Endothelial cell of umbilical vein (primary cell): ENCODE data around the gene RASAL1. TPM values are rescaled to one million over a fixed set of nuclear protein-coding genes. Genes with fewer than 3 reads are reported as not detected.

ENCODE experiments used
- BruUV-seq: library from RNA; stranded (reverse); fragments of 400-500 nt; replicated peaks from 2 replicates; lab custom pipeline; 2021; lab: Mats Ljungman, UMichigan
- CTCF ChIA-PET: fragments of 300-600, 350-600 bp; sonication (Branson Sonifier 250); formaldehyde crosslinking; loops from one replicate; lab custom pipeline; 2021; ENCODE audit warnings: antibody characterized with exemption, inconsistent platforms; lab: Charles Lee
- POLR2A ChIA-PET: fragments of 300-600, 350-600 bp; sonication (Branson Sonifier 250); formaldehyde crosslinking; loops from one replicate; lab custom pipeline; 2021; ENCODE audit warnings: antibody characterized with exemption, inconsistent platforms; lab: Charles Lee
- DNase-seq: peaks from one replicate; pipeline ENCODE4 v3.0.0-alpha.2; 2011; ENCODE audit warnings: low read depth, low spot score
- FAIRE-seq: peaks from 2 replicates; lab custom pipeline; 2011; peaks lifted over from hg19 to GRCh38; lab: Jason Lieb, UNC
- H2AFZ ChIP-seq: 2 replicates; pipeline ENCODE4 v1.6.0; 2012; ENCODE audit warnings: low read depth, low read length, control low read depth, inconsistent platforms
- H3K27ac ChIP-seq: 2 replicates; pipeline ENCODE4 v1.5.1; 2011; ENCODE audit warnings: low read depth, mild to moderate bottlenecking, control low read depth, low read length, moderate library complexity; ENCODE audit not compliant: insufficient read depth
- H3K27me3 ChIP-seq, 2 experiments: 2 replicates each; pipeline versions ENCODE4 v1.6.0 to v1.6.1; 2011; ENCODE audit warnings: low read length in 2 of 2, mixed read lengths in 1 of 2; ENCODE audit not compliant: control insufficient read depth in 2 of 2, insufficient read depth in 2 of 2
- H3K36me3 ChIP-seq, 2 experiments: 2 replicates in 1 of 2; 3 replicates in 1 of 2; pipeline ENCODE4 v1.5.1; 2011; ENCODE audit warnings: low read length in 2 of 2, mild to moderate bottlenecking in 1 of 2, moderate library complexity in 1 of 2; ENCODE audit not compliant: control insufficient read depth in 2 of 2, insufficient read depth in 2 of 2; ENCODE audit errors: extremely low read depth in 1 of 2
- H3K4me1 ChIP-seq: 3 replicates; pipeline ENCODE4 v1.5.1; 2011; ENCODE audit warnings: mild to moderate bottlenecking, low read length; ENCODE audit not compliant: control insufficient read depth, insufficient read depth; ENCODE audit errors: extremely low read depth
- H3K4me2 ChIP-seq: 2 replicates; pipeline ENCODE4 v1.6.1; 2011; ENCODE audit warnings: low read length, control low read depth, mixed read lengths; ENCODE audit not compliant: insufficient read depth
- H3K4me3 ChIP-seq, 3 experiments: fragments of 200-600 bp in 1 of 3; sonication (generic), shearing (Covaris generic) in 1 of 3; replicated peaks in 1 of 3; 2 replicates each; pipeline ENCODE4 v1.5.1; 2011 to 2016; ENCODE audit warnings: control low read depth in 3 of 3, low read length in 3 of 3, mild to moderate bottlenecking in 2 of 3, inconsistent platforms in 1 of 3, low read depth in 1 of 3, moderate library complexity in 1 of 3; ENCODE audit not compliant: insufficient read depth in 1 of 3
- H3K79me2 ChIP-seq: 2 replicates; pipeline ENCODE4 v1.6.0; 2012; ENCODE audit warnings: low read length, inconsistent platforms; ENCODE audit not compliant: control insufficient read depth, insufficient read depth
- H3K9ac ChIP-seq: replicated peaks from 2 replicates; pipeline ENCODE3; 2011; ENCODE audit warnings: low read length, control low read depth; ENCODE audit not compliant: insufficient read depth; ENCODE audit errors: extremely low read depth
- H3K9me1 ChIP-seq: replicated peaks from 3 replicates; pipeline ENCODE4 v1.6.0; 2011; ENCODE audit warnings: mild to moderate bottlenecking, low read length; ENCODE audit not compliant: control insufficient read depth, insufficient read depth; ENCODE audit errors: extremely low read depth
- H3K9me3 ChIP-seq: replicated peaks from 2 replicates; pipeline ENCODE4 v1.5.1; 2012; ENCODE audit warnings: low read length, inconsistent platforms; ENCODE audit not compliant: control insufficient read depth, insufficient read depth
- H4K20me1 ChIP-seq: replicated peaks from 2 replicates; pipeline ENCODE3; 2011; ENCODE audit warnings: mild to moderate bottlenecking, low read length; ENCODE audit not compliant: control insufficient read depth, insufficient read depth; ENCODE audit errors: extremely low read depth
- EZH2 ChIP-seq: IDR thresholded peaks from 2 replicates; pipeline ENCODE4 v1.6.1; 2012; ENCODE audit warnings: borderline replicate concordance, low read depth, mild to moderate bottlenecking, moderate library complexity, low read length, inconsistent platforms; ENCODE audit not compliant: severe bottlenecking
- FOS ChIP-seq: IDR thresholded peaks from 2 replicates; pipeline ENCODE4 v1.6.1; 2011; ENCODE audit warnings: mild to moderate bottlenecking, low read length, moderate library complexity, borderline replicate concordance; ENCODE audit not compliant: insufficient read depth
- GATA2 ChIP-seq: IDR thresholded peaks from 2 replicates; pipeline ENCODE4 v1.7.0; 2011; ENCODE audit warnings: low read depth, mild to moderate bottlenecking, moderate library complexity, mixed read lengths, low read length; ENCODE audit not compliant: insufficient read length, insufficient read depth
- JUN ChIP-seq: IDR thresholded peaks from 2 replicates; pipeline ENCODE4 v1.6.1; 2011; ENCODE audit warnings: borderline replicate concordance, low read depth; ENCODE audit not compliant: insufficient read length, insufficient read depth
- MYC ChIP-seq: IDR thresholded peaks from one replicate; pipeline ENCODE4 v1.6.1; 2011; ENCODE audit warnings: mild to moderate bottlenecking, low read depth, low read length
- POLR2A ChIP-seq: IDR thresholded peaks from 2 replicates; pipeline ENCODE4 v1.6.1; 2012; ENCODE audit warnings: low read depth, mild to moderate bottlenecking, control low read depth, low read length
- POLR2AphosphoS5 ChIP-seq: IDR thresholded peaks from 2 replicates; pipeline ENCODE4 v1.6.1; 2012; ENCODE audit warnings: low read depth, mild to moderate bottlenecking, control low read depth, low read length, moderate library complexity; ENCODE audit not compliant: insufficient read depth
- dilution Hi-C: fragments of 300-500 bp; cut with MboI; formaldehyde crosslinking; loops from one replicate; pipeline ENCODE4 v1.15.0; 2019; ENCODE audit warnings: low sequenced_read_pairs; ENCODE audit not compliant: extremely low pct_ligation_motif_present
- intact Hi-C: fragments of 100-400 bp; cut with micrococcal nuclease; formaldehyde crosslinking; loops from one replicate; pipeline ENCODE4 v1.10.0; 2022
- polyA plus RNA-seq, 4 experiments: library from polyadenylated mRNA; depleted of rRNA in 3 of 4; stranded (reverse) in 3 of 4; unstranded in 1 of 4; fragments of >200 nt; gene quantifications; 2 replicates each; pipeline versions ENCODE4 v1.2.1 to v1.2.3, GENCODE V29; 2011 to 2012; ENCODE audit warnings: missing spikeins in 1 of 4
- total RNA-seq: library from RNA; stranded (reverse); gene quantifications from 2 replicates; pipeline ENCODE4 v1.2.3, GENCODE V29; 2021
- TF ChIP-seq, protein P1 (sequence below): IDR thresholded peaks from 2 replicates; pipeline ENCODE4 v1.6.1; 2011; ENCODE audit not compliant: insufficient read depth, insufficient read length
- TF ChIP-seq, protein P2 (sequence below), 2 donors: IDR thresholded peaks; 1 replicate in 1 of 2; 2 replicates in 1 of 2; pipeline ENCODE4 v1.5.1; 2011; ENCODE audit warnings: low read length in 2 of 2, mild to moderate bottlenecking in 2 of 2, moderate library complexity in 2 of 2, control low read depth in 1 of 2, inconsistent platforms in 1 of 2, low read depth in 1 of 2; ENCODE audit not compliant: insufficient read depth in 1 of 2; ENCODE audit errors: extremely low read depth in 1 of 2

Gene RASAL1
- total and polyA plus RNA-seq, 2 donors (not counting 3 experiments of a cell fraction or from before 2014, with no cell fraction given) = not detected

DNA sequence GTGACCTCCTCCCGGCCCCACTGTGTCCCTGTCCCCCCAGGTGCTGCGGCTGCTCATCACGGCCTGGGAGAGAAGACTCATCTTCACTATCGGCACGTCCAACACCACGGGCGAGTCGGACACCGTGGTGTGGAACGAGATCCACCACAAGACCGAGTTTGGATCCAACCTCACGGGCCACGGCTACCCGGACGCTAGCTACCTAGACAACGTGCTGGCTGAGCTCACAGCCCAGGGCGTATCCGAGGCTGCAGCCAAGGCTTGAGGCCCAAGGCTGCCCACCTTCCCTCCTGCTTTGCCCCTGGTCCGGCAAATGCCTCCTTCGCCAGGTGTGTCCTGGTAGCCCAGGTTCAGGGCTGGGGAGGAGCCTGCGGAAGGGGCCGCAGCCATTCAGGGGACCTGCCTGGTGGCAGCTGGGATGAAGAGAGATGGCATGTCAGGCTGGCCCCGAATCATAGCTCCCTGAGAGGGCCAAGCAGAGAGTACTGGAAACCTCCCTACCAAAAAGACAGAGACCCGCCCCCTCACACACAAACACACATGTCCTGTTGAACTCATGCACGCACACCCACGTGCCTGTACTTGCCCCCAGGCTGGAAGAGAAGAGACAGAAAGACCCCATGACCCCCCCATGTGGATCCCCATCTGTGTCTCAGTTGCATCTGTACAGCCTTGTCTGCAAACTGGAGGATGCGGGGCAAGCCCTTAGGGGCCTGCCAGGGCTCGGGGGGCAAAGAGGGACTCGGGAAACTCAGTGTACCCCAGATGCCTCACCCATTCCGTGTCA is 38.7 kb downstream of the RASAL1 start:
- Histone ChIP-seq H3K9ac (no peak overlapping the region), H4K20me1 (no peaks in the 10 kb centered on the region), H3K27me3 (peaks cover 4 to 7% of the 10 kb centered on the region in 2 experiments), H3K9me1 (no peaks in the 10 kb centered on the region), H3K4me3 (no peak overlapping the region), H3K36me3 (no peaks in the 10 kb centered on the region), H3K79me2 (no peaks in the 10 kb centered on the region), H3K9me3 (no peaks in the 10 kb centered on the region), H3K27ac (no peak overlapping the region), H3K4me1 (no peaks in the 10 kb centered on the region), H2AFZ (no peak overlapping the region), H3K4me2 (no peak overlapping the region)
- ChIA-PET CTCF (interaction anchor here (0.8 to 7.1 kb wide), 6 partner anchors 13 to 197 kb away, joined by 3 to 99 read pairs (median 6); no protein-coding TSS in a partner anchor), POLR2A (no interaction called here)
- intact Hi-C loops (loop anchor here (5.0 kb wide), 1 partner anchor 55 kb away; no protein-coding TSS in a partner anchor), dilution Hi-C loops (no loop called here)
- TF ChIP-seq GATA2 (no peak), FOS (no peak), EZH2 (no peak)
- TF ChIP-seq, protein P1, sequence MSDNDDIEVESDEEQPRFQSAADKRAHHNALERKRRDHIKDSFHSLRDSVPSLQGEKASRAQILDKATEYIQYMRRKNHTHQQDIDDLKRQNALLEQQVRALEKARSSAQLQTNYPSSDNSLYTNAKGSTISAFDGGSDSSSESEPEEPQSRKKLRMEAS = no peak
- BruUV-seq = no TSS peak
- DNase-seq = no peak
- FAIRE-seq = no peak

DNA sequence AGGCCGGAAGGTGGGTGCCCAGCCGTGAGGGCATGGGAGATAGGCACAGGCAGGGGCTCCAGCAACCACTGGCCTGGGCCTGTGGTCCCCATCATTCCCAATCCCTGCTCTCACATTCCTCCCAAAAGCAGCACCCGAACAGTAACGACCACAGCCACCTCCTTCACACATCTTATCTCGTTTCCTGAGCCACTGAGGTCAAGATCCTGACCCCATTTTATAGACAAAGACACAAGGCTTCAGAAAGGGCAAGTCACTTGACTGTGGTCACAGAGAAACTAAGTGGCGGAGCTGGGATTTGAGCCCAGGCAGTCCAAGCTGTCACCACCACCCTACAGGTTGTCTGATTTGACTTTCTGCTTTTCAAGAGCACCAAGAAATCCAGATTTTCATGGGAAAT is 40.2 kb downstream of the RASAL1 start:
- DNase-seq = no peak
- POLR2A ChIA-PET = no interaction called here
- CTCF ChIA-PET = no interaction called here
- peaks cover 5 to 7% of the 10 kb centered on the region in 2 experiments for H3K27me3 ChIP-seq
- H3K4me1 ChIP-seq = no peaks in the 10 kb centered on the region
- H3K79me2 ChIP-seq = no peaks in the 10 kb centered on the region
- H3K4me2 ChIP-seq = no peak overlapping the region
- H2AFZ ChIP-seq = no peak overlapping the region
- H3K27ac ChIP-seq = no peak overlapping the region
- dilution Hi-C loops = no loop called here
- no peaks in the 10 kb centered on the region for H3K9me1 ChIP-seq
- TF ChIP-seq MYC (no peak), FOS (no peak), POLR2A (no peak), POLR2AphosphoS5 (no peak), EZH2 (no peak), GATA2 (no peak), JUN (no peak)
- TF ChIP-seq, protein P1 = no peak
- TF ChIP-seq, protein P2, sequence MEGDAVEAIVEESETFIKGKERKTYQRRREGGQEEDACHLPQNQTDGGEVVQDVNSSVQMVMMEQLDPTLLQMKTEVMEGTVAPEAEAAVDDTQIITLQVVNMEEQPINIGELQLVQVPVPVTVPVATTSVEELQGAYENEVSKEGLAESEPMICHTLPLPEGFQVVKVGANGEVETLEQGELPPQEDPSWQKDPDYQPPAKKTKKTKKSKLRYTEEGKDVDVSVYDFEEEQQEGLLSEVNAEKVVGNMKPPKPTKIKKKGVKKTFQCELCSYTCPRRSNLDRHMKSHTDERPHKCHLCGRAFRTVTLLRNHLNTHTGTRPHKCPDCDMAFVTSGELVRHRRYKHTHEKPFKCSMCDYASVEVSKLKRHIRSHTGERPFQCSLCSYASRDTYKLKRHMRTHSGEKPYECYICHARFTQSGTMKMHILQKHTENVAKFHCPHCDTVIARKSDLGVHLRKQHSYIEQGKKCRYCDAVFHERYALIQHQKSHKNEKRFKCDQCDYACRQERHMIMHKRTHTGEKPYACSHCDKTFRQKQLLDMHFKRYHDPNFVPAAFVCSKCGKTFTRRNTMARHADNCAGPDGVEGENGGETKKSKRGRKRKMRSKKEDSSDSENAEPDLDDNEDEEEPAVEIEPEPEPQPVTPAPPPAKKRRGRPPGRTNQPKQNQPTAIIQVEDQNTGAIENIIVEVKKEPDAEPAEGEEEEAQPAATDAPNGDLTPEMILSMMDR (IDR thresholded peaks at IDR 0.05; ENCODE audit: extremely low read depth in 1 of 2, insufficient read depth in 1 of 2, low read depth in 1 of 2, low read length in 2 of 2) = no peak
- BruUV-seq = no TSS peak
- H3K9me3 ChIP-seq = no peaks in the 10 kb centered on the region
- FAIRE-seq = no peak
- H4K20me1 ChIP-seq = no peaks in the 10 kb centered on the region
- no peak overlapping the region for H3K9ac ChIP-seq
- intact Hi-C loops = loop anchor here (5.0 kb wide), 1 partner anchor 57 kb away; no protein-coding TSS in a partner anchor
- H3K4me3 ChIP-seq = no peak overlapping the region
- H3K36me3 ChIP-seq = no peaks in the 10 kb centered on the region
